T-cell (primary cell): ENCODE results near the gene NPDC1. TPM values are rescaled to one million over a fixed set of nuclear protein-coding genes. Genes with fewer than 3 reads are reported as not detected.

Experiments used
- ATAC-seq, 4 experiments: fragments of 200-7000 bp in 3 of 4; fragments of 150-1000 bp in 1 of 4; cut with Tn5 transposase; replicated peaks in 1 of 4; 1 replicate in 3 of 4; 2 replicates in 1 of 4; pipeline ENCODE4 v1.10.0; 2021; ENCODE audit warnings: moderate library complexity in 3 of 4, mild to moderate bottlenecking in 2 of 4, moderate number of reproducible peaks in 1 of 4
- CTCF ChIA-PET, 2 donors: fragments of 300-600 bp; sonication (Branson Sonifier 250); formaldehyde crosslinking; loops; one replicate each; lab custom pipeline; 2022; ENCODE audit warnings: antibody characterized with exemption in 2 of 2; lab: Charles Lee
- POLR2A ChIA-PET, 2 donors: fragments of 300-600 bp; sonication (Branson Sonifier 250); formaldehyde crosslinking; loops; one replicate each; lab custom pipeline; 2022; ENCODE audit warnings: antibody characterized with exemption in 2 of 2; lab: Charles Lee
- DNase-seq, 35 experiments: peaks; one replicate each; pipeline versions ENCODE4 v3.0.0 to v3.0.0-alpha.2; 2013 to 2023
- H3K27ac ChIP-seq: one replicate; pipeline ENCODE4 v1.5.1; 2013; ENCODE audit warnings: low read length
- H3K27me3 ChIP-seq, 2 experiments: replicated peaks in 1 of 2; 1 replicate in 1 of 2; 2 replicates in 1 of 2; pipeline versions ENCODE4 v1.6.1 to v1.7.0; 2013; ENCODE audit warnings: low read length in 1 of 2, mixed read lengths in 1 of 2; ENCODE audit not compliant: control insufficient read depth in 2 of 2, insufficient read depth in 2 of 2; ENCODE audit errors: extremely low read depth in 1 of 2
- H3K36me3 ChIP-seq, 2 donors: 1 replicate in 1 of 2; 2 replicates in 1 of 2; pipeline versions ENCODE4 v1.6.1 to v1.7.0; 2013; ENCODE audit warnings: low read length in 1 of 2; ENCODE audit not compliant: control insufficient read depth in 2 of 2, insufficient read depth in 1 of 2; ENCODE audit errors: extremely low read depth in 1 of 2
- H3K4me1 ChIP-seq, 2 experiments: 1 replicate in 1 of 2; 2 replicates in 1 of 2; pipeline versions ENCODE4 v1.6.1 to v1.7.0; 2013; ENCODE audit warnings: low read length in 2 of 2, mixed read lengths in 1 of 2; ENCODE audit not compliant: insufficient read depth in 2 of 2, control insufficient read depth in 1 of 2; ENCODE audit errors: extremely low read depth in 1 of 2
- H3K4me3 ChIP-seq, 2 donors: 1 replicate in 1 of 2; 2 replicates in 1 of 2; pipeline versions ENCODE4 v1.5.1 to v1.7.0; 2013; ENCODE audit warnings: mild to moderate bottlenecking in 2 of 2, low read length in 1 of 2, moderate library complexity in 1 of 2; ENCODE audit not compliant: control insufficient read depth in 1 of 2; ENCODE audit errors: extremely low read depth in 1 of 2
- H3K9me3 ChIP-seq: 2 replicates; pipeline ENCODE4 v1.7.0; 2013
- H3K27ac Mint-ChIP-seq, 2 donors: one replicate each; pipeline ENCODE4 v1.8.0; 2020 to 2021; ENCODE audit warnings: mild to moderate bottlenecking in 2 of 2, mixed read lengths in 2 of 2
- H3K27me3 Mint-ChIP-seq, 2 donors: one replicate each; pipeline ENCODE4 v1.8.0; 2021 to 2022; ENCODE audit warnings: mixed read lengths in 2 of 2
- H3K36me3 Mint-ChIP-seq: one replicate; pipeline ENCODE4 v1.8.0; 2021; ENCODE audit warnings: mixed read lengths
- H3K4me1 Mint-ChIP-seq, 3 donors: one replicate each; pipeline ENCODE4 v1.8.0; 2020 to 2022; ENCODE audit warnings: mixed read lengths in 3 of 3, mild to moderate bottlenecking in 1 of 3
- H3K4me3 Mint-ChIP-seq, 3 donors: one replicate each; pipeline ENCODE4 v1.8.0; 2020 to 2022; ENCODE audit warnings: mild to moderate bottlenecking in 3 of 3, mixed read lengths in 3 of 3, moderate library complexity in 3 of 3
- H3K9me3 Mint-ChIP-seq, 3 donors: one replicate each; pipeline ENCODE4 v1.8.0; 2020 to 2022; ENCODE audit warnings: mixed read lengths in 3 of 3
- WGBS: methylation state at CpG from one replicate; pipeline ENCODE4 v1.1.5; 2013; ENCODE audit warnings: missing lambda C conversion rate; ENCODE audit not compliant: insufficient coverage; 5-methylcytosine and 5-hydroxymethylcytosine counted together
- total RNA-seq, 35 experiments: library from RNA in 6 of 35; stranded (reverse) in 6 of 35; fragments of 120-200 nt in 1 of 35; gene quantifications; one replicate each; pipeline versions ENCODE4 v1.2.1 to v1.2.4 and lab custom pipeline; 2013 to 2026

Gene NPDC1
- total RNA-seq, 5 donors from 2014 or later (not counting 1 experiment from before 2014, with no cell fraction given): 32.4 to 76.7 (median 57.0) TPM

DNA sequence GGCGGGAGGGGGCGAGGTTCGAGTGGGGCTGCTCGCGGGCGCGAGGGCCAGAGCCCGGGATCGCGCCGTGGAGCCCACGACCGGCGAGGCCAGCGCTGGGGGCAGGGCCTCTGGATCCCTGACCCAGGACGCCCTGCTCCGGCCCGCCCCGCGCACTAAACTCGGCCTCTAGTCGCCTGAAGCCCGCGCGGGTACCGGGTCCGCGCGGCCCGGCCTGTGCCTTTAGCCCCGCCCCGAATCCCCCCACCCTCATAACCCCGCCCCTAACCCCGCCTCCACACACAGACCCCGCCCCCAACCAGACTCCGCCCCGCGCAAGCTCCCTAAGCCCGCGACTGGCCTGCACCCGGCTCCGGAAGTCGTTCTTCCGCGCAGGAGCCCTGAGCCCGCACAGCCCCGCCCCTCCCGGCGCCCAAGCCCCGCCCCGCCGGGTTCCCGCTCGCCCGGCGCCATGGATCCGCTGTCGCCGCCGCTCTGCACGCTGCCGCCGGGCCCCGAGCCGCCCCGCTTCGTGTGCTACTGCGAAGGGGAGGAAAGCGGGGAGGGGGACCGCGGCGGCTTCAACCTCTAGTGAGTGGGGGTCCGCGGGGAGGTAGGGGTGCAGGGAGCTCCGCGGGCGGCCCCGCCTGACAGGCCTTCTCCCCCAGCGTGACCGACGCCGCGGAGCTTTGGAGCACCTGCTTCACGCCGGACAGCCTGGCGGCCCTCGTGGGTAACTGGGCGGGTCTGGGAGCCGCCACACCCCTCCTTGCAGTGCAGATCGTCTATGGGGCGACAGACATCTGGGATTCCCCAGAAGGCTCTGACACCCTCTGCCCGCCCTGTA lies 53.8 kb downstream of the NPDC1 start, which contains the start of gene PAXX:
TSS of gene PAXX (plus strand) at position 430 of the 826 bp plus-strand sequence. CDS start at position 452, 22 bp downstream.
- peaks cover 0 to 8% of the 10 kb centered on the region in 2 donors for H3K27me3 Mint-ChIP-seq
- DNase-seq: peak; percentile 81 to 96 (median 91)
- ATAC-seq: peak; percentile 84 to 91 (median 88)

DNA sequence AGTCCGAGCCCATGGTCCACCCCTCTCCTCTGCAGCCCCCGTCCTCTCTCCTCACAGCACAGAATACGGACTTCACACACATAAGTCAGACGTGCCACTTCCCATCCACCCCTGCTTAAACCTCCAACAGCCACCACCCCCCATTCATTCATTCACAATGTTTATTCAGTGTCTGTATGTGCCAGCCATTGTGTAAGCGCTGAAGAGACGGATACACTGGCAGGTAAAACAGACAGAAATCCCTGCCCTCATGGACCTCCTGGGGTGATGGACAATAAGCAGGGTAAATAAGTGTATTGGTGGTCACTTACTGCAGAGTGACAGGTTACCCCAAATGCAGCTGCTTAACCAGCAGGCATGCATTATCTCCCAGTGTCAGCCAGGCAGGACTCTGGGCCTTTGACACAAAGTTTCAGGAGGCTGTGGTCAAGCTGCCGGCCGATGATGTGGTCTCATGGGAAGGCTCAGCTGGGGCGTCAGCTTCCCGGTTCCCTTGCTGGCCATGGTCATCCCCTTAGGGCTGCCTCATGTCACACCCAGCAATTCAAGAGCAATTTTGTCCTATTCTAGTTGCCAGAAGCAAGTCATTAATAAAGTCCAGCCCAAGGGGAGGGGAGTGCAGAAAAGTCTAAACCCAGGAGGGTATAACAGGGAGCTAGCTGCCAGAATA lies 55.6 kb downstream of the NPDC1 start:
- WGBS: 76% methylated on average over 6 of the region's 10 CpGs
- peak overlapping the region; percentile 72 to 78 for H3K27ac Mint-ChIP-seq
- ChIA-PET CTCF (interaction anchor here in 1 of 2 donors (0.5 kb wide), 1 partner anchor 9 kb away, joined by 3 read pairs; no protein-coding TSS in a partner anchor), POLR2A (no interaction called here)
- ATAC-seq (no peak), DNase-seq (no peak)
- Histone ChIP-seq H3K4me3 (no peak overlapping the region), H3K27ac (no peak overlapping the region), H3K9me3 (no peaks in the 10 kb centered on the region), H3K36me3 (peaks cover 4 to 13% of the 10 kb centered on the region in 2 donors), H3K4me1 (peaks cover 8 to 44% of the 10 kb centered on the region in 2 experiments), H3K27me3 (peaks cover 0 to 20% of the 10 kb centered on the region in 2 experiments)
- H3K4me3 Mint-ChIP-seq: peak overlapping the region; percentile 76 to 84 (median 80)
- H3K27me3 Mint-ChIP-seq: peaks cover 5 to 14% of the 10 kb centered on the region in 2 donors
- peaks cover 11 to 25% (median 19%) of the 10 kb centered on the region in 3 donors for H3K4me1 Mint-ChIP-seq
- H3K36me3 Mint-ChIP-seq: peaks cover 3% of the 10 kb centered on the region
- no peaks in the 10 kb centered on the region for H3K9me3 Mint-ChIP-seq

More for the DNA sequence above, 53.8 kb downstream of the NPDC1 start, which contains the start of gene PAXX:
- Mint-ChIP-seq H3K9me3 (no peaks in the 10 kb centered on the region), H3K4me3 (peak within 1 kb of the TSS; percentile 79 to 85 (median 84)), H3K27ac (peak within 1 kb of the TSS; percentile 84 to 86), H3K4me1 (peaks cover 19 to 36% (median 27%) of the 10 kb centered on the region in 3 donors), H3K36me3 (peaks cover 3% of the 10 kb centered on the region)
- CTCF ChIA-PET: interaction anchor here (0.6 to 3.1 kb wide), 6 partner anchors 14 to 143 kb away, joined by 4 to 9 read pairs (median 6); no protein-coding TSS in a partner anchor
- H3K4me3 ChIP-seq: peak within 1 kb of the TSS; percentile 84 to 89
- no peaks in the 10 kb centered on the region for H3K9me3 ChIP-seq
- peaks cover 17 to 55% of the 10 kb centered on the region in 2 experiments for H3K4me1 ChIP-seq
- H3K36me3 ChIP-seq: peaks cover 4 to 13% of the 10 kb centered on the region in 2 donors
- H3K27ac ChIP-seq: peak within 1 kb of the TSS; percentile 86
- WGBS: 1% methylated on average over 55 of the region's 92 CpGs
- H3K27me3 ChIP-seq: peaks cover 0 to 21% of the 10 kb centered on the region in 2 experiments
- POLR2A ChIA-PET: no interaction called here

Other genes starting within 250 kb of the NPDC1 start
- gene CCDC183, start 249.8 kb downstream of the NPDC1 start, total RNA-seq: 1 to 10 TPM; 1.9 to 2.9 (median 2.3) TPM
- 10 to 100 TPM; 60.5 to 86.7 (median 82.8) TPM for gene RABL6, start 238.2 kb downstream of the NPDC1 start, total RNA-seq
- 1 to 10 TPM; 2.1 to 7.5 (median 5.1) TPM for gene AJM1, start 203.7 kb downstream of the NPDC1 start, total RNA-seq
- 10 to 100 TPM; 23.3 to 56.8 (median 43.5) TPM for gene PHPT1, start 196.8 kb downstream of the NPDC1 start, total RNA-seq
- 10 to 100 TPM in 1 of 5 donors, 1 to 10 TPM in 4; 3.0 to 10.7 (median 7.1) TPM for gene MAMDC4, start 193.8 kb downstream of the NPDC1 start, total RNA-seq
- gene EDF1, start 179.9 kb downstream of the NPDC1 start, total RNA-seq: 100 to 1,000 TPM; 236 to 314 (median 297) TPM
- gene TRAF2, start 159.7 kb downstream of the NPDC1 start, total RNA-seq: 10 to 100 TPM; 20.9 to 38.7 (median 33.7) TPM
- gene FBXW5, start 101.4 kb downstream of the NPDC1 start, total RNA-seq: 100 to 1,000 TPM in 3 of 5 donors, 10 to 100 TPM in 2; 60.9 to 161 (median 145) TPM
- gene C8G, start 100.9 kb downstream of the NPDC1 start, total RNA-seq: 1 to 10 TPM; 1.7 to 3.8 (median 3.2) TPM
- 1 to 10 TPM; 1.1 to 3.3 (median 2.2) TPM for gene LCN12, start 93.9 kb downstream of the NPDC1 start, total RNA-seq
- gene PTGDS, start 68.7 kb downstream of the NPDC1 start, total RNA-seq: 10 to 100 TPM in 4 of 5 donors, 1 to 10 TPM in 1; 9.6 to 56.6 (median 26.4) TPM
- 1 to 10 TPM in 3 of 5 donors, under 1 TPM in 2; 0.29 to 2.2 (median 1.3) TPM for gene LCNL1, start 63.2 kb downstream of the NPDC1 start, total RNA-seq
- gene PAXX, start 53.8 kb downstream of the NPDC1 start, total RNA-seq: 100 to 1,000 TPM in 4 of 5 donors, 10 to 100 TPM in 1; 81.3 to 173 (median 127) TPM
- gene CLIC3, start 49.6 kb downstream of the NPDC1 start, total RNA-seq: 10 to 100 TPM in 2 of 5 donors, 1 to 10 TPM in 3; 5.4 to 24.7 (median 8.0) TPM
- gene ABCA2, start 17.9 kb downstream of the NPDC1 start, total RNA-seq: 100 to 1,000 TPM in 3 of 5 donors, 10 to 100 TPM in 2; 58.6 to 138 (median 121) TPM
- gene FUT7, start 14.1 kb downstream of the NPDC1 start, total RNA-seq: 1 to 10 TPM; 1.1 to 7.7 (median 5.1) TPM
- under 1 TPM in 1 of 5 donors, not detected in 4; 0.32 TPM for gene ENTPD2, start 7.9 kb upstream of the NPDC1 start, total RNA-seq
- 1 to 10 TPM in 1 of 5 donors, under 1 TPM in 4; 0.33 to 1.0 (median 0.83) TPM for gene SAPCD2, start 24.4 kb upstream of the NPDC1 start, total RNA-seq
- 10 to 100 TPM; 11.3 to 32.8 (median 19.3) TPM for gene UAP1L1, start 31.3 kb upstream of the NPDC1 start, total RNA-seq
- gene MAN1B1, start 40.8 kb upstream of the NPDC1 start, total RNA-seq: 10 to 100 TPM; 62.0 to 91.5 (median 84.8) TPM
- gene DPP7, start 68.6 kb upstream of the NPDC1 start, total RNA-seq: 100 to 1,000 TPM; 246 to 469 (median 425) TPM
- not detected for gene GRIN1, start 93.0 kb upstream of the NPDC1 start, total RNA-seq
- not detected for gene LRRC26, start 123.9 kb upstream of the NPDC1 start, total RNA-seq
- gene TMEM210, start 125.9 kb upstream of the NPDC1 start, total RNA-seq: not detected
- 100 to 1,000 TPM; 133 to 142 (median 141) TPM for gene ANAPC2, start 142.4 kb upstream of the NPDC1 start, total RNA-seq
- 10 to 100 TPM; 37.0 to 71.6 (median 64.0) TPM for gene SSNA1, start 142.5 kb upstream of the NPDC1 start, total RNA-seq
- 10 to 100 TPM in 3 of 5 donors, 1 to 10 TPM in 2; 5.8 to 12.8 (median 12.1) TPM for gene TPRN, start 154.6 kb upstream of the NPDC1 start, total RNA-seq
- 10 to 100 TPM; 23.7 to 44.7 (median 42.1) TPM for gene TMEM203, start 159.5 kb upstream of the NPDC1 start, total RNA-seq
- 10 to 100 TPM; 27.6 to 46.7 (median 45.4) TPM for gene NDOR1, start 159.5 kb upstream of the NPDC1 start, total RNA-seq
- 1 to 10 TPM in 3 of 5 donors, under 1 TPM in 2; 0.56 to 1.6 (median 1.5) TPM for gene RNF208, start 176.1 kb upstream of the NPDC1 start, total RNA-seq
- under 1 TPM in 4 of 5 donors, not detected in 1; 0.32 to 0.58 (median 0.45) TPM for gene CYSRT1, start 179.0 kb upstream of the NPDC1 start, total RNA-seq
- gene RNF224, start 181.3 kb upstream of the NPDC1 start, total RNA-seq: not detected
- gene SLC34A3, start 184.7 kb upstream of the NPDC1 start, total RNA-seq: not detected
- gene TUBB4B, start 195.1 kb upstream of the NPDC1 start, total RNA-seq: 100 to 1,000 TPM in 2 of 5 donors, 10 to 100 TPM in 3; 50.6 to 118 (median 95.3) TPM
- gene STPG3, start 205.1 kb upstream of the NPDC1 start, total RNA-seq: under 1 TPM in 1 of 5 donors, not detected in 4; 0.54 TPM
- 10 to 100 TPM; 36.1 to 62.2 (median 58.8) TPM for gene NELFB, start 209.2 kb upstream of the NPDC1 start, total RNA-seq
- 1 to 10 TPM; 2.2 to 5.6 (median 3.2) TPM for gene TOR4A, start 231.5 kb upstream of the NPDC1 start, total RNA-seq